NCI-H446 (cell line): ENCODE results near the gene PRKCH.
A peak's percentile ranks its signal among the peaks of the same experiment; 100 is the strongest.
"Not testable (repeated sequence)": the region's sequence is repeated elsewhere in the genome, so short reads cannot be mapped to it uniquely, and the experiment has no call there.

Experiments used
- DNase-seq, 2 experiments: peaks; one replicate each; lab custom pipeline; 2025; lab: John Stamatoyannopoulos, UW

PRKCH gene

GRCh38 chr14:61395115-61395725 lies 73.8 kb downstream of the PRKCH start:
- no peak for DNase-seq

GRCh38 chr14:61396279-61396678 lies 74.9 kb downstream of the PRKCH start:
- no peak for DNase-seq

- DNase-seq, result no peak
These were observed 75.3 kb downstream of the PRKCH start for GRCh38 chr14:61396694-61397093.

GRCh38 chr14:61397615-61398014 lies 76.2 kb downstream of the PRKCH start:
- DNase-seq, result no peak

GRCh38 chr14:61398221-61398620 lies 76.8 kb downstream of the PRKCH start:
- no peak for DNase-seq

GRCh38 chr14:61399365-61399764 lies 78.0 kb downstream of the PRKCH start:
- DNase-seq, result no peak

- no peak for DNase-seq
These were observed 80.1 kb downstream of the PRKCH start for GRCh38 chr14:61401461-61401860.

- DNase-seq, result no peak
These were observed 82.0 kb downstream of the PRKCH start for GRCh38 chr14:61403411-61403810.

- no peak for DNase-seq
These were observed 83.3 kb downstream of the PRKCH start for GRCh38 chr14:61404637-61405036.

- no peak for DNase-seq
These were observed 84.8 kb downstream of the PRKCH start for GRCh38 chr14:61406198-61406597.

GRCh38 chr14:61406675-61407074 lies 85.3 kb downstream of the PRKCH start:
- DNase-seq, result no peak

- no peak for DNase-seq
These were observed 87.1 kb downstream of the PRKCH start for GRCh38 chr14:61408498-61408897.

- DNase-seq, result peak in 1 of 2 experiments; percentile 29
These were observed 88.4 kb downstream of the PRKCH start for GRCh38 chr14:61409782-61410181.

- DNase-seq, result not testable (repeated sequence)
These were observed 94.6 kb downstream of the PRKCH start for GRCh38 chr14:61415934-61416333.

- DNase-seq, result no peak
These were observed 95.2 kb downstream of the PRKCH start for GRCh38 chr14:61416591-61416990.

GRCh38 chr14:61417141-61417540 lies 95.8 kb downstream of the PRKCH start:
- no peak for DNase-seq

GRCh38 chr14:61417883-61418455 lies 96.6 kb downstream of the PRKCH start:
- DNase-seq, result no peak

GRCh38 chr14:61418746-61419145 lies 97.4 kb downstream of the PRKCH start:
- DNase-seq, result peak in 1 of 2 experiments; percentile 17

- no peak for DNase-seq
These were observed 97.8 kb downstream of the PRKCH start for GRCh38 chr14:61419201-61419600.

- DNase-seq, result no peak
These were observed 98.9 kb downstream of the PRKCH start for GRCh38 chr14:61420326-61420725.

GRCh38 chr14:61421212-61421923 lies 100.0 kb downstream of the PRKCH start:
- DNase-seq, result no peak

- no peak for DNase-seq
These were observed 104.7 kb downstream of the PRKCH start for GRCh38 chr14:61426048-61426447.

- no peak for DNase-seq
These were observed 106.9 kb downstream of the PRKCH start for GRCh38 chr14:61428261-61428660.
